ENCODE results near the gene C19orf38.

DNA sequence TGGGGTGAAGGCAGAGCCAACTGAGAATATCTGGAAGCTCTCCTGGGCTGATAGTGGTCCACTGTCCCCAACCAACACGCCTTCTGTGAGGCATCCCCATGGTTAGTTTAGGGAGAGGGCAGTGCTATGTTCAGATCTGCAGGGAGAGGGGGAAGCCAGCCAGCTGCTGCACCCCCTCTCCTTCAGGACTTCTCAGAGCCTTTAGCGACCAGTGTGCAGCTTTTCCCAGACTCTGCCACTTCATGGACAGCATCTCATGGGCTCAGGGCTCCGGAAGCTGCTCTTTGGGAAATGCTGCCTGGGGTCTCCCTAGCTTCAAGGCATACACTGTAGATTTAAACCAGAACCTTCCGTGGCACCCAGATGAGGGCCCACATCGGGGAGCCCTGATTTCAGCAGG is 45.7 kb upstream of the C19orf38 start:
- TF ChIP-seq, protein P1, sequence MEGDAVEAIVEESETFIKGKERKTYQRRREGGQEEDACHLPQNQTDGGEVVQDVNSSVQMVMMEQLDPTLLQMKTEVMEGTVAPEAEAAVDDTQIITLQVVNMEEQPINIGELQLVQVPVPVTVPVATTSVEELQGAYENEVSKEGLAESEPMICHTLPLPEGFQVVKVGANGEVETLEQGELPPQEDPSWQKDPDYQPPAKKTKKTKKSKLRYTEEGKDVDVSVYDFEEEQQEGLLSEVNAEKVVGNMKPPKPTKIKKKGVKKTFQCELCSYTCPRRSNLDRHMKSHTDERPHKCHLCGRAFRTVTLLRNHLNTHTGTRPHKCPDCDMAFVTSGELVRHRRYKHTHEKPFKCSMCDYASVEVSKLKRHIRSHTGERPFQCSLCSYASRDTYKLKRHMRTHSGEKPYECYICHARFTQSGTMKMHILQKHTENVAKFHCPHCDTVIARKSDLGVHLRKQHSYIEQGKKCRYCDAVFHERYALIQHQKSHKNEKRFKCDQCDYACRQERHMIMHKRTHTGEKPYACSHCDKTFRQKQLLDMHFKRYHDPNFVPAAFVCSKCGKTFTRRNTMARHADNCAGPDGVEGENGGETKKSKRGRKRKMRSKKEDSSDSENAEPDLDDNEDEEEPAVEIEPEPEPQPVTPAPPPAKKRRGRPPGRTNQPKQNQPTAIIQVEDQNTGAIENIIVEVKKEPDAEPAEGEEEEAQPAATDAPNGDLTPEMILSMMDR (IDR thresholded peaks at IDR 0.05; ENCODE audit: low read depth, low read length), result no peak
- no peak for TF ChIP-seq EZH2phosphoT487 (IDR thresholded peaks at IDR 0.05; ENCODE audit: low read depth)
